B cell (primary cell): ENCODE data around the gene FERD3L. TPM values are rescaled to one million over a fixed set of nuclear protein-coding genes. Genes with fewer than 3 reads are reported as not detected.

ENCODE experiments used
- ATAC-seq: fragments of 200-7000 bp; cut with Tn5 transposase; one replicate; pipeline ENCODE4 v1.10.0; 2021; ENCODE audit warnings: low read depth, mild to moderate bottlenecking, moderate number of reproducible peaks, moderate library complexity
- CTCF ChIA-PET: fragments of 350-600 bp; sonication (Branson Sonifier 250); formaldehyde crosslinking; loops from one replicate; lab custom pipeline; 2021; ENCODE audit warnings: antibody characterized with exemption, inconsistent platforms; lab: Charles Lee
- POLR2A ChIA-PET: fragments of 350-600 bp; sonication (Branson Sonifier 250); formaldehyde crosslinking; loops from one replicate; lab custom pipeline; 2021; ENCODE audit warnings: antibody characterized with exemption; lab: Charles Lee
- DNase-seq: peaks from one replicate; pipeline ENCODE4 v3.0.0; 2013
- H2AFZ ChIP-seq: 2 replicates; pipeline ENCODE4 v1.6.1; 2012; ENCODE audit warnings: mild to moderate bottlenecking, low read depth, low read length; ENCODE audit not compliant: insufficient read depth, poor library complexity, severe bottlenecking
- H3K27ac ChIP-seq, 2 donors: 1 replicate in 1 of 2; 2 replicates in 1 of 2; pipeline ENCODE4 v1.5.1; 2012 to 2013; ENCODE audit warnings: low read length in 2 of 2, mild to moderate bottlenecking in 2 of 2, moderate library complexity in 1 of 2
- H3K27me3 ChIP-seq, 4 experiments: fragments of 200-600 bp in 1 of 4; sonication (generic) in 1 of 4; replicated peaks in 1 of 4; 1 replicate in 2 of 4; 2 replicates in 2 of 4; pipeline versions ENCODE4 v1.6.1 to v1.7.0; 2013 to 2016; ENCODE audit warnings: low read length in 3 of 4, mild to moderate bottlenecking in 2 of 4, mixed read lengths in 1 of 4, moderate library complexity in 1 of 4; ENCODE audit not compliant: insufficient read depth in 4 of 4, control insufficient read depth in 3 of 4; ENCODE audit errors: control extremely low read depth in 1 of 4
- H3K36me3 ChIP-seq, 2 experiments: replicated peaks in 1 of 2; 1 replicate in 1 of 2; 2 replicates in 1 of 2; pipeline versions ENCODE4 v1.6.1 to v1.7.1; 2013; ENCODE audit warnings: low read length in 1 of 2; ENCODE audit not compliant: insufficient read depth in 2 of 2, control insufficient read depth in 1 of 2; ENCODE audit errors: control extremely low read depth in 1 of 2, extremely low read depth in 1 of 2
- H3K4me1 ChIP-seq, 2 donors: fragments of 200-600 bp in 1 of 2; sonication (generic) in 1 of 2; 1 replicate in 1 of 2; 2 replicates in 1 of 2; pipeline versions ENCODE4 v1.5.1 to v1.6.1; 2013 to 2017; ENCODE audit warnings: low read length in 2 of 2; ENCODE audit not compliant: control insufficient read depth in 2 of 2, insufficient read depth in 2 of 2
- H3K4me2 ChIP-seq: replicated peaks from 2 replicates; pipeline ENCODE3; 2012; ENCODE audit warnings: mild to moderate bottlenecking, low read depth, low read length; ENCODE audit not compliant: poor library complexity, severe bottlenecking
- H3K4me3 ChIP-seq, 5 experiments: fragments of 200-600 bp in 1 of 5; sonication (generic) in 1 of 5; 1 replicate in 3 of 5; 2 replicates in 2 of 5; pipeline versions ENCODE4 v1.5.1 to v1.7.0; 2011 to 2016; ENCODE audit warnings: low read length in 4 of 5, mild to moderate bottlenecking in 4 of 5, low read depth in 2 of 5, control low read depth in 1 of 5, moderate library complexity in 1 of 5; ENCODE audit not compliant: insufficient read depth in 1 of 5; ENCODE audit errors: control extremely low read depth in 1 of 5, extremely low read depth in 1 of 5
- H3K79me2 ChIP-seq: fragments of 200-600 bp; sonication (generic); one replicate; pipeline ENCODE4 v1.6.0; 2016; ENCODE audit warnings: low read length; ENCODE audit not compliant: control insufficient read depth, insufficient read depth
- H3K9ac ChIP-seq: fragments of 200-600 bp; sonication (generic); 2 replicates; pipeline ENCODE4 v1.6.1; 2017; ENCODE audit warnings: mild to moderate bottlenecking, low read length, moderate library complexity
- H3K9me3 ChIP-seq, 3 donors: one replicate each; pipeline versions ENCODE4 v1.6.1 to v1.7.1; 2013; ENCODE audit warnings: low read length in 2 of 3; ENCODE audit not compliant: control insufficient read depth in 2 of 3, insufficient read depth in 1 of 3; ENCODE audit errors: control extremely low read depth in 1 of 3
- H4K20me1 ChIP-seq: 2 replicates; pipeline ENCODE4 v1.6.0; 2012; ENCODE audit warnings: mild to moderate bottlenecking, low read length; ENCODE audit not compliant: insufficient read depth, control insufficient read depth, poor library complexity, severe bottlenecking
- H3K27ac Mint-ChIP-seq: one replicate; pipeline ENCODE4 v1.8.0; 2021; ENCODE audit warnings: mixed read lengths
- H3K27me3 Mint-ChIP-seq: one replicate; pipeline ENCODE4 v1.8.0; 2021; ENCODE audit warnings: mixed read lengths
- H3K4me1 Mint-ChIP-seq: one replicate; pipeline ENCODE4 v1.8.0; 2021; ENCODE audit warnings: mixed read lengths
- H3K4me3 Mint-ChIP-seq: one replicate; pipeline ENCODE4 v1.8.0; 2021; ENCODE audit warnings: mixed read lengths
- H3K9me3 Mint-ChIP-seq: one replicate; pipeline ENCODE4 v1.8.0; 2022; ENCODE audit warnings: mixed read lengths; ENCODE audit not compliant: insufficient read depth
- EZH2 ChIP-seq: IDR thresholded peaks from 2 replicates; pipeline ENCODE4 v1.6.1; 2012; ENCODE audit warnings: borderline replicate concordance, low read depth, mild to moderate bottlenecking, moderate library complexity, low read length; ENCODE audit not compliant: insufficient read depth, poor library complexity, severe bottlenecking
- WGBS: methylation state at CpG from one replicate; pipeline ENCODE4 v1.1.5; 2013; ENCODE audit warnings: missing lambda C conversion rate; ENCODE audit not compliant: insufficient coverage; 5-methylcytosine and 5-hydroxymethylcytosine counted together
- intact Hi-C: fragments of 100-400 bp; cut with micrococcal nuclease; formaldehyde crosslinking; loops from one replicate; pipeline ENCODE4 v1.10.0; 2022
- polyA plus RNA-seq: library from polyadenylated mRNA; depleted of rRNA; stranded (reverse); fragments of >200 nt; gene quantifications from 2 replicates; pipeline ENCODE4 v1.2.3, GENCODE V29; 2012
- total RNA-seq, 2 donors: library from RNA; stranded (reverse); fragments of 120-200 nt in 1 of 2; gene quantifications; 1 replicate in 1 of 2; 2 replicates in 1 of 2; pipeline versions ENCODE4 v1.2.3 to v1.2.4, GENCODE V29; 2013 to 2022
- TF ChIP-seq, protein P1 (sequence below): fragments of 200-600 bp; IDR thresholded peaks from one replicate; pipeline ENCODE4 v1.8.0; 2022; ENCODE audit warnings: antibody characterized with exemption, mild to moderate bottlenecking

Gene FERD3L
- total and polyA plus RNA-seq, 2 donors (not counting 1 experiment from before 2014, with no cell fraction given) = not detected

GRCh38 chr7:19177269-19177668 lies 32.0 kb upstream of the FERD3L start:
- Histone ChIP-seq H3K27me3 (no peaks in the 10 kb centered on the region), H3K4me1 (no peaks in the 10 kb centered on the region), H3K79me2 (no peaks in the 10 kb centered on the region), H3K9me3 (peaks cover 0 to 6% (median 0%) of the 10 kb centered on the region in 3 donors), H3K9ac (no peak overlapping the region), H3K36me3 (no peaks in the 10 kb centered on the region), H3K27ac (no peak overlapping the region), H3K4me2 (no peak overlapping the region), H4K20me1 (no peaks in the 10 kb centered on the region), H3K4me3 (no peak overlapping the region), H2AFZ (no peak overlapping the region)
- ATAC-seq = no peak
- Mint-ChIP-seq H3K9me3 (peaks cover under 1% of the 10 kb centered on the region), H3K4me1 (no peaks in the 10 kb centered on the region), H3K4me3 (no peak overlapping the region), H3K27ac (no peak overlapping the region), H3K27me3 (no peaks in the 10 kb centered on the region)
- ChIA-PET POLR2A (no interaction called here), CTCF (no interaction called here)
- WGBS = 3% methylated on average over 3 of the region's 5 CpGs
- no peak for TF ChIP-seq EZH2
- TF ChIP-seq, protein P1, sequence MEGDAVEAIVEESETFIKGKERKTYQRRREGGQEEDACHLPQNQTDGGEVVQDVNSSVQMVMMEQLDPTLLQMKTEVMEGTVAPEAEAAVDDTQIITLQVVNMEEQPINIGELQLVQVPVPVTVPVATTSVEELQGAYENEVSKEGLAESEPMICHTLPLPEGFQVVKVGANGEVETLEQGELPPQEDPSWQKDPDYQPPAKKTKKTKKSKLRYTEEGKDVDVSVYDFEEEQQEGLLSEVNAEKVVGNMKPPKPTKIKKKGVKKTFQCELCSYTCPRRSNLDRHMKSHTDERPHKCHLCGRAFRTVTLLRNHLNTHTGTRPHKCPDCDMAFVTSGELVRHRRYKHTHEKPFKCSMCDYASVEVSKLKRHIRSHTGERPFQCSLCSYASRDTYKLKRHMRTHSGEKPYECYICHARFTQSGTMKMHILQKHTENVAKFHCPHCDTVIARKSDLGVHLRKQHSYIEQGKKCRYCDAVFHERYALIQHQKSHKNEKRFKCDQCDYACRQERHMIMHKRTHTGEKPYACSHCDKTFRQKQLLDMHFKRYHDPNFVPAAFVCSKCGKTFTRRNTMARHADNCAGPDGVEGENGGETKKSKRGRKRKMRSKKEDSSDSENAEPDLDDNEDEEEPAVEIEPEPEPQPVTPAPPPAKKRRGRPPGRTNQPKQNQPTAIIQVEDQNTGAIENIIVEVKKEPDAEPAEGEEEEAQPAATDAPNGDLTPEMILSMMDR = no peak
- intact Hi-C loops = no loop called here
- no peak for DNase-seq

DNA sequence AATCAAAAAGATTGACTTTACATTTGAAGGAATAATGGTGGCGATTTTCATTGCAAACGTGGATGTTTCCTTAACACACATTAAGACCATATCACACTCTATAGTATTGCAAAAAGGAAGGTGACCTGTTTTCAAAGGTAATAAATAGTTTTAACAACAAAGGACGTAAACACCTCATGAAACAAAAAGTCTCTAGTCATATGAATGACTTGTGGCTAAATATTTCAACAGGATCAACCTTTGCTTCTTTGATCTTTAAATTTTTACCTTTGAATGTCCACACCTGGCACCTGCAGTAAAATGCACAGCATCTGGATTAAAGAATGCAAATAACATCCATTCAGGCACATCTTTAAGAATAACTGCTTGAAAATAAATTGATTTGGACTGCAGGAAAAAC lies 30.0 kb upstream of the FERD3L start:
- Histone ChIP-seq H3K9me3 (no peaks in the 10 kb centered on the region), H3K4me3 (no peak overlapping the region), H4K20me1 (no peaks in the 10 kb centered on the region), H3K4me2 (no peak overlapping the region), H3K9ac (no peak overlapping the region), H3K36me3 (no peaks in the 10 kb centered on the region), H2AFZ (no peak overlapping the region), H3K79me2 (no peaks in the 10 kb centered on the region), H3K27ac (no peak overlapping the region), H3K27me3 (no peaks in the 10 kb centered on the region), H3K4me1 (no peaks in the 10 kb centered on the region)
- DNase-seq (no peak), ATAC-seq (no peak)
- Mint-ChIP-seq H3K4me1 (no peaks in the 10 kb centered on the region), H3K27me3 (no peaks in the 10 kb centered on the region), H3K4me3 (no peak overlapping the region), H3K9me3 (no peaks in the 10 kb centered on the region), H3K27ac (no peak overlapping the region)
- TF ChIP-seq, protein P1 = no peak
- TF ChIP-seq EZH2 = no peak
- CTCF ChIA-PET = no interaction called here
- intact Hi-C loops = no loop called here
- WGBS = no CpG with 5 or more reads among the region's 3 CpGs
- POLR2A ChIA-PET = no interaction called here
